ENCODE data around the gene UHRF1. TPM values are rescaled to one million over a fixed set of nuclear protein-coding genes. Genes with fewer than 3 reads are reported as not detected.

The UHRF1 gene
- total and polyA plus RNA-seq, 2 of the 13 experiments (the other 11 are each of a cell fraction or from before 2014, with no cell fraction given): 6.8 to 78.4 TPM

GRCh38 chr19:4910594-4911281 is 1.4 kb downstream of the UHRF1 start:
- no TSS peak for BruUV-seq (replicated peaks)
- WGBS (ENCODE audit: low lambda C conversion rate): 45% methylated on average over 20 of the region's 23 CpGs
- intact Hi-C loops (cut with micrococcal nuclease; ENCODE audit: unreplicated experiment): loop anchor here (1.0 kb wide), 1 partner anchor 38 kb away; no protein-coding TSS in a partner anchor
- TF ChIP-seq, protein P1, sequence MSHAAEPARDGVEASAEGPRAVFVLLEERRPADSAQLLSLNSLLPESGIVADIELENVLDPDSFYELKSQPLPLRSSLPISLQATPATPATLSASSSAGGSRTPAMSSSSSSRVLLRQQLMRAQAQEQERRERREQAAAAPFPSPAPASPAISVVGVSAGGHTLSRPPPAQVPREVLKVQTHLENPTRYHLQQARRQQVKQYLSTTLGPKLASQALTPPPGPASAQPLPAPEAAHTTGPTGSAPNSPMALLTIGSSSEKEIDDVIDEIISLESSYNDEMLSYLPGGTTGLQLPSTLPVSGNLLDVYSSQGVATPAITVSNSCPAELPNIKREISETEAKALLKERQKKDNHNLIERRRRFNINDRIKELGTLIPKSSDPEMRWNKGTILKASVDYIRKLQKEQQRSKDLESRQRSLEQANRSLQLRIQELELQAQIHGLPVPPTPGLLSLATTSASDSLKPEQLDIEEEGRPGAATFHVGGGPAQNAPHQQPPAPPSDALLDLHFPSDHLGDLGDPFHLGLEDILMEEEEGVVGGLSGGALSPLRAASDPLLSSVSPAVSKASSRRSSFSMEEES (CRISPR knock-in tag; IDR thresholded peaks at IDR 0.05): no peak
- TF ChIP-seq GABPB1 (CRISPR knock-in tag; IDR thresholded peaks at IDR 0.05): 0 out of 2 replicates have a peak, but pooled peaks have one; percentile 9
- no peak for TF ChIP-seq HNF1B (CRISPR knock-in tag; IDR thresholded peaks at IDR 0.05)
- TF ChIP-seq NPAS2 (CRISPR knock-in tag; IDR thresholded peaks at IDR 0.05; ENCODE audit: borderline replicate concordance): no peak
- no peak for TF ChIP-seq XRCC5 (optimal IDR thresholded peaks at IDR 0.05; ENCODE audit: low read length)
- TF ChIP-seq ZC3H4 (CRISPR knock-in tag; IDR thresholded peaks at IDR 0.05; ENCODE audit: borderline replicate concordance): 0 out of 2 replicates have a peak, but pooled peaks have one; percentile 28
- no peak for TF ChIP-seq KMT2A (CRISPR knock-in tag; IDR thresholded peaks at IDR 0.05)
- TF ChIP-seq PRMT3 (CRISPR knock-in tag; IDR thresholded peaks at IDR 0.05; ENCODE audit: borderline replicate concordance, low read depth): no peak
- TF ChIP-seq ZNF558 (CRISPR knock-in tag; IDR thresholded peaks at IDR 0.05; ENCODE audit: borderline replicate concordance): no peak
- TF ChIP-seq ZNF768 (CRISPR knock-in tag; IDR thresholded peaks at IDR 0.05): peak; percentile 36; the same call in 1 of the 2 replicates
- TF ChIP-seq MAX (IDR thresholded peaks at IDR 0.05): peak; percentile 50; the same call in 1 of the 2 replicates
- TF ChIP-seq U2AF2 (IDR thresholded peaks at IDR 0.05; ENCODE audit: low read depth, low read length): no peak
- TF ChIP-seq ZKSCAN5 (CRISPR knock-in tag; IDR thresholded peaks at IDR 0.05): no peak
- TF ChIP-seq POLR2A (IDR thresholded peaks at IDR 0.05; ENCODE audit: insufficient read depth in 1 of 2, low read depth in 2 of 2, low read length in 2 of 2): 0 out of 4 replicates have a peak, but pooled peaks of 1 of the 2 experiments have one; percentile 11
- no peak for TF ChIP-seq ZFP36L2 (CRISPR knock-in tag; IDR thresholded peaks at IDR 0.05)
- TF ChIP-seq NFATC3 (CRISPR knock-in tag; IDR thresholded peaks at IDR 0.05): no peak
- no peak for TF ChIP-seq FOSL1 (CRISPR knock-in tag; IDR thresholded peaks at IDR 0.05; ENCODE audit: borderline replicate concordance)
- TF ChIP-seq RBM39 (IDR thresholded peaks at IDR 0.05; ENCODE audit: low read depth, low read length, poor library complexity, severe bottlenecking): no peak
- no peak for TF ChIP-seq MTA1 (CRISPR knock-in tag; IDR thresholded peaks at IDR 0.05; ENCODE audit: borderline replicate concordance)

More at GRCh38 chr19:4910594-4911281, 1.4 kb downstream of the UHRF1 start:
- Histone ChIP-seq H3K36me3 (replicated peaks in 1 of 2; ENCODE audit: control insufficient read depth in 1 of 2, insufficient read depth in 2 of 2, low read length in 2 of 2) (peaks cover 2 to 27% of the 10 kb centered on the region in 2 experiments; a peak in 3 of 5 replicates), H3K9me3 (ENCODE audit: low read length) (no peaks in the 10 kb centered on the region), H3K4me3 (replicated peaks in 1 of 3; ENCODE audit: insufficient read depth in 1 of 3, low read depth in 2 of 3, low read length in 3 of 3) (peak overlapping the region; percentile 70 to 79 (median 79)), H3K9ac (ENCODE audit: insufficient read depth, low read depth, low read length) (peak overlapping the region; percentile 57), H3K79me2 (ENCODE audit: insufficient read depth, low read length) (peaks cover 54% of the 10 kb centered on the region), H4K20me1 (ENCODE audit: insufficient read depth, low read length) (0 out of 2 replicates have a peak, but pooled peaks cover 2% of the 10 kb centered on the region), H3K27me3 (ENCODE audit: control insufficient read depth in 1 of 2, insufficient read depth in 2 of 2, low read length in 2 of 2) (no peaks in the 10 kb centered on the region), H2AFZ (ENCODE audit: low read length) (no peak overlapping the region), H3K4me2 (ENCODE audit: low read depth, low read length) (peak overlapping the region; percentile 69), H3K4me1 (ENCODE audit: insufficient read depth, low read length) (peaks cover 67% of the 10 kb centered on the region), H3K27ac (ENCODE audit: extremely low read length, insufficient read depth, low read length) (peak overlapping the region; percentile 40)
- FAIRE-seq (no peak), DNase-seq (ENCODE audit: low spot score) (no peak), ATAC-seq (no peak)
- in situ Hi-C loops (cut with HindIII; ENCODE audit: extremely low pct_ligation_motif_present, low pct_unique_long_range_greater_than_20kb): loop anchor here (5.0 kb wide), 2 partner anchors 38 to 98 kb away; no protein-coding TSS in a partner anchor
- ChIA-PET CTCF (ENCODE audit: low intra/inter-chr PET ratio, low total read pairs) (interaction anchor here (2.0 to 2.6 kb wide), 2 partner anchors 38 to 99 kb away, joined by 7 to 37 read pairs; no protein-coding TSS in a partner anchor), POLR2A (interaction anchor here (0.7 to 2.4 kb wide), 4 partner anchors 38 to 120 kb away, joined by 3 to 9 read pairs (median 7); no protein-coding TSS in a partner anchor)
